WERI-Rb-1 (cell line): ENCODE measurements around the gene SASS6.

Experiments used
- DNase-seq: peaks from one replicate; pipeline ENCODE4 v3.0.0-alpha.2; 2020
- H3K27ac ChIP-seq: fragments of 250-450 bp; sonication (Bioruptor Pico); 2 replicates; pipeline ENCODE4 v1.5.1; 2020; ENCODE audit warnings: mild to moderate bottlenecking, moderate library complexity
- H3K27me3 ChIP-seq: fragments of 250-450 bp; sonication (Bioruptor Pico); 2 replicates; pipeline ENCODE4 v1.5.1; 2021; ENCODE audit warnings: mild to moderate bottlenecking, low read depth, moderate library complexity; ENCODE audit not compliant: insufficient read depth, severe bottlenecking
- H3K36me3 ChIP-seq: fragments of 250-450 bp; sonication (Bioruptor Pico); 2 replicates; pipeline ENCODE4 v1.5.1; 2020; ENCODE audit warnings: mild to moderate bottlenecking, moderate library complexity
- H3K4me3 ChIP-seq: 2 replicates; pipeline ENCODE4 v1.5.1; 2011; ENCODE audit warnings: low read depth, mild to moderate bottlenecking, control low read depth, low read length
- H3K9me3 ChIP-seq: fragments of 250-450 bp; sonication (Bioruptor Pico); 2 replicates; pipeline ENCODE4 v1.5.1; 2021; ENCODE audit warnings: mild to moderate bottlenecking, moderate library complexity; ENCODE audit not compliant: severe bottlenecking
- CTCF ChIP-seq: IDR thresholded peaks from 2 replicates; pipeline ENCODE4 v1.5.1; 2011; ENCODE audit warnings: low read depth, mild to moderate bottlenecking, control low read depth, inconsistent platforms, low read length

The SASS6 gene

GRCh38 chr1:100077531-100077930 lies 55.2 kb downstream of the SASS6 start:
- no peaks in the 10 kb centered on the region for H3K9me3 ChIP-seq
- peaks cover 66% of the 10 kb centered on the region for H3K36me3 ChIP-seq
- no peaks in the 10 kb centered on the region for H3K27me3 ChIP-seq
- TF ChIP-seq CTCF: no peak
- DNase-seq: no peak
- H3K27ac ChIP-seq: no peak overlapping the region
- no peak overlapping the region for H3K4me3 ChIP-seq

DNA sequence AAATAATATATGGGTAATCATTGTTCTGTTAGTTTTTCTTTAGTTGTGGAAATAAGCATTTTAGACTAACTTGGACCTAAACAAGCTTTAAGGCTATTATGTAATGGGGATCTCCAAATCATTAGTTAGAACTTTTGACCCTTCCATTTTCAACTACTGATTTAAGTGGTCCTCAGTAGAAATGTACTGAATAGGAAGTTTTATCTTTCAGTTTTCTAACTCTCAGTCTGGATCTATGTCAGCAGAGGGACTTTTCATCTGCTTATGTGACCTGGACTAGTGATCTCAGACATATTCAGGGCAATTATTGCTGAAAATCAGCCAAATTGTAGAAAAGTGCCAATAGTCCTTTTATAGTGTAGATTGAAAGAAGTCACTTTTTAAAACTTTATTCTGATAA lies 56.0 kb downstream of the SASS6 start:
- Histone ChIP-seq H3K27me3 (no peaks in the 10 kb centered on the region), H3K27ac (no peak overlapping the region), H3K4me3 (no peak overlapping the region), H3K36me3 (peaks cover 63% of the 10 kb centered on the region), H3K9me3 (no peaks in the 10 kb centered on the region)
- no peak for TF ChIP-seq CTCF
- DNase-seq: no peak

DNA sequence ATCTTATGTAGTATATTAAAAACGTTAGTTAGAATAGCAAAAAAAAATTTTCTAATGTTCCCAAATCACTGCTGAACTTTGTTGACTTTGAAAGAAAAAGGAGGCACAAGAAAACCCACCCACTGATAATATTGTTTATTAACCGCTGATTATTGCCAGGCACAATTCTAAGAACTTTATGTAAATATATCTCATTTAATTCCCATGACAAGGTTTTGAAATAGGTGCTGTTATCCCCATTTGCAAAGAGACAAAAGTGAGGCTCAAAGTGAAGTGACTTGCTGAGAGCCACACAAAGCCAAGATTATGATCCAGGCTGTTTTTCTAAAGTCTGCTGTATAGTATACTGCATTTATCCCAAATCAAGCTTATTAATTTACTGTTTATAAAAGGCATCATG lies 56.4 kb downstream of the SASS6 start:
- Histone ChIP-seq H3K36me3 (peaks cover 63% of the 10 kb centered on the region), H3K27me3 (no peaks in the 10 kb centered on the region), H3K4me3 (no peak overlapping the region), H3K9me3 (no peaks in the 10 kb centered on the region), H3K27ac (no peak overlapping the region)
- no peak for DNase-seq
- no peak for TF ChIP-seq CTCF

DNA sequence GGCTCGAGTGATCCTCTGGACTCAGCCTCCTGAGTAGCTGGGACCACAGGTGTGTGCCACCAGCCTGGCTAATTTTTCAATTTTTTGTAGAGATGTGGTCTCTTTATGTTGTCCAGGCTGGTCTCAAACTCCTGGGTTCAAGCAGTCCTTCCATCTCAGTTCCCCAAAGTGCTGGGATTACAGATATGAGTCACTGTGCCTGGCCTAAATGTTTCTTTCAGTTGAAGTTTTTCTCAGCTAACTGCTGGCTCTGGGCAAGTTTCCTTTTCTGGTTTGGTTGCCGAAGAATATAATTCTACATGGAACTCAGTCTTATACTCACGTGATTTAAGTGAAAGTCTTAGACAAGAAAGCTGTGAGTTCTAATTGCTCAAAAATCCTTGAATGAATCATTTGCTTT lies 57.0 kb downstream of the SASS6 start:
- Histone ChIP-seq H3K36me3 (peaks cover 59% of the 10 kb centered on the region), H3K27me3 (no peaks in the 10 kb centered on the region), H3K4me3 (no peak overlapping the region), H3K27ac (no peak overlapping the region), H3K9me3 (no peaks in the 10 kb centered on the region)
- DNase-seq: no peak
- no peak for TF ChIP-seq CTCF

DNA sequence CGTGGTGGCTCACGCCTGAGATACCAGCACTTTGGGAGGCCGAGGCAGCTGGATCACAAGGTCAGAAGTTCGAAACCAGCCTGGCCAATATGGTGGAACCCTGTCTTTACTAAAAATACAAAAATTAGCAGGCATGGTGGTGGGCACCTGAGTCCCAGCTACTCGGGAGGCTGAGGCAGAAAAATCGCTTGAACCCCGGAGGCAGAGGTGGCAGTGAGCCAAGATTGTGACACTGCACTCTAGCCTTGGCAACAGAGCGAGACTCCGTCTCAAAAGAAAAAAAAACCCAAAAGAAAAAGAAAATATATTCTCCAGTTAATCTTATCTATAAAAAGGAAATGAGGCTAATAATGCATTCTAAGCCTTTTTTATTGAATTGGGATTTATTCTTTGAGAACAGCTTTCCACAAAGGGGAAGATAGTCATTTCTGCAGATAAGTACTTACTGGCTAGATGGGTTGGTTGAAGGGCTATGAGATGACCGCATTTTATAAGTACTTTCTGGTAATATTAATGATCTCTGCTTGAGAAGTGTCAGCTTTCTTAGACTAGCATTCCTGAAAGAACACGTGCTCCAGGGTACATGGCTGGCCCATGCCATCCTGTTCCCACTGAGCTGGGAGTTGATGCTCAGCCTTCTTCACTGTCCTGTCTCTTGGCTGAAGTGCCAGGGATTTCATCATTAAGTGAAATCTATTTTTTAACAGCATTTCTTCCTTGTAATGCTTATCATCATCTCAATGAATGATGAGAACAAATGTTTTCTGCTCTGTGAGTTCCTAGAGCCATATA lies 57.9 kb downstream of the SASS6 start:
- no peak for DNase-seq
- TF ChIP-seq CTCF: no peak
- no peaks in the 10 kb centered on the region for H3K27me3 ChIP-seq
- H3K36me3 ChIP-seq: peaks cover 61% of the 10 kb centered on the region
- no peak overlapping the region for H3K27ac ChIP-seq
- no peak overlapping the region for H3K4me3 ChIP-seq
- H3K9me3 ChIP-seq: no peaks in the 10 kb centered on the region

GRCh38 chr1:100073531-100073930 lies 59.2 kb downstream of the SASS6 start:
- TF ChIP-seq CTCF: no peak
- no peak for DNase-seq
- Histone ChIP-seq H3K4me3 (no peak overlapping the region), H3K36me3 (peaks cover 64% of the 10 kb centered on the region), H3K9me3 (no peaks in the 10 kb centered on the region), H3K27ac (no peak overlapping the region), H3K27me3 (no peaks in the 10 kb centered on the region)
